ENCODE results near the gene ZBTB7B.

Gene ZBTB7B

DNA sequence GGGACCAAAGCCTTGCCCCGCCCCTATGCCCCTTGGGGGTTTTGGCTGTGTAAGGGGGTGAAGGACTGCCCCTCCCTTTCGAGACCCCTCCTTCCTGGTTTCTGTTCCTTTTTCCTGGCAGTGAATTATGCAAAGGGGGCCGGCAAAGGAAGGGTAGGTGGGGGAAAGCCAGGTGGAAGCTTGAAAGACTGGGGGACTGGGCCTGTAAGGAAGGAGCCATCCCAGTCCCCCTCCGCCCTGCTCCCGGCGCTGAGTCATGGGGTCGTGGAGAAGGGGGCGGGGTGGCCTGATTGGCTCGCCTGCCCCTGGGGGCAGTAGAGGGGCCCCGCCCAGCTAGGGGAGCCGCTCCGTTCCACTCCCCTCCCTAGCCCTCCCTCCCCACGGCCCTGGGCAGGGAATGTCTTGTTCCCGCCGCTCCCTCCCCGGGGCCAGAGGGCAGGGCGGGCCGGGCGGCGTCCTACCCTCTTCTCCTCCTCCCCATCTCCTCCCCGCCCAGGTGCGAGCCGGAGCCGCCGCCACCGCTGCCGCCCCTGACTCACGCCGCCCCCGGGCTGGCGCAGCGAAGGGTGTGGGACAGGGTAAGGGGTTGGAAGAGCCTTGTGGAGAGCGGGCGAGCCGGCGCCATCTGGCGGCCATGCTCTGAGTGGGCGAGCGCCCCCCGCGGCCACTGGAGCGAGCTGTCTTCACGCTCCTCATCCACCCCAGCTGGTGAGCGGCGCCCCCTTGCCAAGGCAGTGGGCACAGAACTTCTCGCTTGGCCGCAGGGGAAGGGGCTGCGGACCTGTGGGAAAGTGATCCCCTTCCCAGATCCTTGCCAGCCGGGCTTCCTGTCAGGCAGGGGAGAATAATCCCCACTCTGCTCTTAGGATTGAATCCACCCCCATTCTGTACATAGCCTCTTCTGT, 14.7 kb downstream of the ZBTB7B start:
- DNase-seq (ENCODE audit: low spot score), result peak; percentile 92

DNA sequence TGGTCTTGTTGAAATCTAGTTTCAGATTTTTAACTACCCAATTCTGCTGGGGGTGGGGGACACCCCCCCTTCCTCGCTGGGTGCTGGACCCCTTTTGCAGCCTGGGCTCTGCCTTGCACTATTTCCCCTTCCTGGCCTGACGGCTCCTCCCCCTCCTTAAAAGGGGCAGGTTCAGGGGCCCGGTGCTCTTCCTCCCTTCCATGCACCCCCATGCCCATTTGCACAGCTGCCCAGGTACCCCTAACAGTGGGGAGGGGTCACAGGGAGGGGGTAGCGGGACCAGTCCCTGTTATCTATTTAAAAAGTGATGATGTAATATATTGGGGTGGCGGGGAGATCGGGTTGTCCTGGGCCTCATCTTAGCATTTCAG, 15.3 kb downstream of the ZBTB7B start:
- no peak for DNase-seq (ENCODE audit: low spot score)

DNA sequence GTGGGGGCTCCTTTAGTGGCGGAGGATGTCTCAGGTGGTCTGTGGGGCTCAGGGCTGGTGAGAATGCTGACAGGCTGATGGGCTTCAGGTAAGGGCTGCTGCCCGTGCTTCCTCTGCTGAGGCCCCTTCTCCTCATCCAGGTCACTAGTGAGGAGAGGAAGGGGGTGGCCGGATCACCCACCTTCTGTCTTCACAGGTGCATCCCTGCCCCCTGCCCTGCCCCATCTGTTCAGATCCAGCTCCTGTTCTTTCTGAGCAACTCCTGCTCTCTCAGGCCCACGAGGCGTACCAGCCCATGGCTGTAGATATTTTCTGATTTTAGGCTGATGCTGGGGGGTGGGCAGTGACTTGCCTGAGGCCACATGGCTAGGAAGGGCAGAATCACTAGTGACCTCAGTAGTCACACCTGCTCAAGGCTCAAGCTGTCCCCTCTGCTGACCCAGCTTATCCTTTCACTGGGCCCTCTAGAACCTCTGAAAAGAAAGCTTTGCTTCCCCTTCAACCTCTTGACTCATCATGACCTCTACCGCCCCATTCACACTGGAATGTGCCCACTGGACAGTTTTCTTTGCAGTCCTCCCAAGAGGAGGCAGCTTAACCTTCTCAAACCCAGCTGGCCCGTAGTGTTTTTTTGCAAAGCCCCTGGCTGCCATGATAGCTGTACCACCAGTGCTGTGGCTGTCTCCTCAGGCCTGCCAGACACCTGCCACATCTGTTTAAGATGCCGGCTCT, 16.2 kb downstream of the ZBTB7B start:
- no peak for DNase-seq (ENCODE audit: low spot score)

DNA sequence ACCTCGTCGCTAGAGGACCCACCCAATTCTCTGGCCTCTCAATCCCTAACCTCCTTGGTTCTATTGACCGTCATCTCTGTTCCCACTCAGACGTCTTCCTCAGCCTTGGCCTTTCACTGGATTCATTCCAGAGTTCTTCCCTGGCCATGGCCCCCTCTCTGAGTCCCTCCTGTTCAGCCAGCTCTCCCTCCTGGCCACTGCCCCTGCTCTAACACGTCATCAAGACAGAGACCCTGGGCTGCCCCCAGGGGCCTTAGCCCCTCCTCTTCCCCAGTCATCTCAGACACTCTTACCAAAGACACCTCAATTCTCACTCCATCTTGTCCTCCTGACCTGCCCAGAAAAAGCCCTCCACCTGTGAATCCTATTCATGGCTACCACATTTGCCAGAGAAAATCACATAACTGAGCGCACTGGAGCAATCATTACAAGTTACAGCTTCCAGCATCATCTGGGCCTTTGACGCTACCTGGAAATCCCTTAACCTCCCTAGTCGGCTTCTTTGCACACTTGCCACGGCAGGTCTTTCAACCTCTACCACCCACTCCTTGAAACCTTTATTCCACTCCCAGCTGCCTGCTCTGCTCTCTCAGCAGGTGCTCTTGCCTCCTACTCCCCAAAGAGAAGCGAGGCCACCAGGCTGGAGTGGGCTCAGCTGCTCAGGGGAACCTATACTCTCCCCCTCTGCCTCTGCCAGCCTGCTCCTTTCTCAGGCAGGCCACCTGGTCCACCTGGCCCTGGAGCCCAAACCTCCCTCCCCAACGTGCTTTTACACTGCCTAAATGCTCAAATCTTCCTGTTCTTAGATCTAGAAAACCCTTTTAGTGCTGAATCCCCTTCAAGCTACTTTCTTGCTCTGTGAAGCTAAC, 17.0 kb downstream of the ZBTB7B start:
- no peak for DNase-seq (ENCODE audit: low spot score)

DNA sequence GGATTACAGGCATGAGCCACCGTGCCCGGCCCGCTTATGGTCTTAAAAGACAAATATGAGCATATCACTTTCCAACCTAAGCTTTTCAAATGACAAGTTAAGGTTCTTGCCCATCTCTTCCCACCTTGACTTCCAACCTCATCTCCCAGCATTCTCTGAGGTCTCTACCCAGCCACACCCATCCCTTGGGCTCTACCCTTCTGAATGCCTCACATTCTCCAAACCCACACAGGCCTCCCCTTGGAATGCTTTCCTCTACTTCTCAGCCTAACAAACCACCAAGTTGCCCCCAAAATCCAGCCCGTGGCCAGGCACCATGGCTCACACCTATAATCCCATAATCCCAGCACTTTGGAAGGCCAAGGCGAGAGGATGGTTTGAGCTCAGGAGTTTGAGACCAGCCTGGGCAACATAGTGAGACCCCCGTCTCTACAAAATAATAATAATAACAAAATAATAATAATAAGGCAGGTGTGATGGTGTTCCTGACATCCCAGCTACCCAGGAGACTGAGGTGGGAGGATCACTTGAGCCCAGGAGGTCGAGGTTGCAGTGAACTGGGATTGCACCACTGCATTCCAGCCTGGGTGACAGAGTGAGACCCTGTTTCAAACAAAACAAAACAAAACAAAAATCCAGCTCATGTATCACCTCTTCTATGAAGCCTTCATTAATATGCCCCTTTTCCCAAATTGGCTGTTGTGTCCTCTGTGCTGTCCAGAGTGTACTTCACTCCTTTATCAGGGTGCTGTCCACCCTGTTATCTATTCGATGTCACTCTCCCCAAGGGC, 19.7 kb downstream of the ZBTB7B start:
- no peak for DNase-seq (ENCODE audit: low spot score)

DNA sequence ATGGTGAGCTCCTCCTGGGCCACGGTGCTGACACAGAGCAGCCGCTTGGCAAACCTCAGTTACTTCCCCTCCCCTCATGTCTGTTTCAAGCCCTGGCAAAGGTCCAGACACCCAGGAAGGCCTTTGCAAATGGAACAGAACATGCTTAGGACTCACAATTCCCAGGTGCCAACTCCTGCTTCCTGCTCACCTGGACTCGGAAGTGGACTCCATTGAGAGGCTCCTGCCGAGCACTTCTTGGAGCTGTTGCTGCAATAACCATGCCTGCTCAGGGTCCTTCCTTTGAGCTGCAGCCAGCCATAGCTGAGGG, 20.3 kb downstream of the ZBTB7B start:
- no peak for DNase-seq (ENCODE audit: low spot score)

DNA sequence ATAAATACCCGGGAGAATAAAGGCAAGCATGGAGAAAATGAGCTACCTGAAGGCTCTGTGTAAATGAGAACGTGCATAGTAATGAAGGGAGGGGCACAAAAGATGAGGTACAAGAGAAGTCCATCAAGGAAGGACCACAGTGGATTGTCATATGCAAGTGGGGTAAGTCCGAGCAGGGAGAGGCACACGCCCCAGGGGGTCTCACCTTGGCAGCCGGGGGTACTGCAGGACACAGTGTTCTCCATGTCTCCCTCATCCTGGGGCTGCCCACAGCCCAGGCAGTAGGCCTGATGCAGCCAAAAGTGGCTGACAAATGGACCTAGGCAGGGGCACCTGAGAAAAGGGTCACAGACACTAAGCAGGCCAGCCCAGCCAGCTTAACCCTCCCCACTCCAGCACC, 21.0 kb downstream of the ZBTB7B start:
- no peak for DNase-seq (ENCODE audit: low spot score)

DNA sequence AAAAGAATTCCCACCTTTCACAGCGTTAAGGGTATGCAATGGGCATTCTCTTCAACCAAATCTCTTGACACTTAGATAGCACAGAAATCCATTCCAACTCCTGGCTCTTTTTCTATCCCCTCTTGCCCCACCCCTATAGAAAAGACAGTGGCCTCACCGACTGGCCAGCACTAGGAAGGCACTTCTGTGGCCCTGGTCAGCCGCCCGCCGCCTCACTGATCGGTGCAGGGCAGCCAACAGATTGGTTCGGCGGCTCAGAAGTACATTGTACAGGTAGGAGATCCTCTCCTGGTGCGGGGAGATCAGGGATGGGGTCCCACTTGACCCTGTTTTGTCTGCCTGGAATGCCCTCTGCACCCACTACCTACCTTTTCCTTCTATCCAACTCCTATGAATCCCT, 21.7 kb downstream of the ZBTB7B start:
- no peak for DNase-seq (ENCODE audit: low spot score)

DNA sequence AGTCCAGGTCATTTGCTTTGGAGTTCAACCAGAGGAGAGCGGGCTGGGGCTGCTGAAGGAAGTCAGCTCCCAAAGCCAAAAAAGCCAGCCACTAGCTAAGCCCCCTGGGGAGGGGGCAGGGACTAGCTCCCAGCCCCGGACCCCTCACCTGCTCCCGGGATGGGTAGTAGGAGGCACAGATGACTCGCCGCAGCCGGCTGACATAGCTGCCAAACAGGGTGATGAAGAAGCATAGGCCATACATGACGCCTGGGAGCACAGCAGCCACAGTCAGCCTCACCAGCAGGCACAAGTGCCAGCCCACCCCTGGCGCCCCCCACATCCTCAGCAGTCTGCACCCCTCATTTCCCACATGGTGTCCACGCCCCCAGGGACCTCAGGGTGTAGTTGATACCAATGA, 23.6 kb downstream of the ZBTB7B start:
- DNase-seq (ENCODE audit: low spot score), result no peak

DNA sequence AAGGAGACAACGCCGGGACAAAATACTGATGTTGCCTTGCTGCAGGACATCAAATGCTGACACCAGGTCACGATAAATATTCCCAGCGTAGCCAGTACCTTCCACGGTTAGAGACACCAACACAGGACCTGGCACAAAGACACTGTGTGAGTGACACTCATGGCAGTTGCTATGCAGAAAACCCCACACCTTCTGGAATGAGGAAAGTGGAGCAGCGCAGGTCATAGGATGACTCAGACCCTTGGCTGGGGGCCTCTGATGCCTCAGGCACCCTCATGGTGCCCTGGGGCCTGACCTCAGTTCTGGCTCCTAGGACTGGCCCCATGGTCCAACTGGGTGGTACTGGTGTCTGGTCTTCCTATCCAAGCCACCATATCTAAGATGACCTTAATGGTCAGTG, 24.0 kb downstream of the ZBTB7B start:
- DNase-seq (ENCODE audit: low spot score), result no peak

DNA sequence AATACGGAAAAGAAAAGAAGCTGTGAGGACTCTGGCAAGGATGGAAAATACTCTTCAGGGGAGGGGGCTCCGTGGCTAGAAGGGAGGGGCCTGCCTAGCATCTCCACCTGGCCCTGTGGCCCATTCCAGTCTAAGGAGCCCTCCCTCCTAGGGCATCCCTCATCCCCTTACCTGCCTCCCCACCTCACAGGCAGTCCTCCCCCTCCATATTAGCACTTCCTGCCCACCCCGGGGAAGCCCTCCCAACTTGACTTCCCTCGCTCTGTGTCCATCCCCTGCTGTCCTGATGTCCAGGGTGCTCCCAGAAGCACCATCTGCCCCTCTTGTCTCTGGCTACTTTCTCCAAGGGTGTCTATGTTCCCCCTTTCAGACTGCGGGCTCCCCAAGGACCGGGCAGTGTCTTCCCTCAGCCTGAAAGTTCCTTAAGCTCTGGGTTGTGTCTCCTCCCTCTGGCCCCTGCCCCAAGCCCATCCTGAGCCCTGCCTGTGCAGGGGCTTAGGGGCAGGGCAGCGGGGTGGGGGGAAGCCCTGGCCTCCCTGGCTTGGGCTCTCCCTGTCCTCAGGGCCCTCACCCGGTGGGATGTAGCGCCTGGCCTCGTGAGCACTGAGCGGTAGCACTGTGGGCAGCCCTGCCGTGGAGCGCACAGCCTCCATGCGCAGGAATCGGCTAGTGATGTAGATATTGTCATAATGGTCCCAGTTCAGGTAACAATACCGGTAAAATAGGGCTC, 27.1 kb downstream of the ZBTB7B start:
- DNase-seq (ENCODE audit: low spot score), result no peak

DNA sequence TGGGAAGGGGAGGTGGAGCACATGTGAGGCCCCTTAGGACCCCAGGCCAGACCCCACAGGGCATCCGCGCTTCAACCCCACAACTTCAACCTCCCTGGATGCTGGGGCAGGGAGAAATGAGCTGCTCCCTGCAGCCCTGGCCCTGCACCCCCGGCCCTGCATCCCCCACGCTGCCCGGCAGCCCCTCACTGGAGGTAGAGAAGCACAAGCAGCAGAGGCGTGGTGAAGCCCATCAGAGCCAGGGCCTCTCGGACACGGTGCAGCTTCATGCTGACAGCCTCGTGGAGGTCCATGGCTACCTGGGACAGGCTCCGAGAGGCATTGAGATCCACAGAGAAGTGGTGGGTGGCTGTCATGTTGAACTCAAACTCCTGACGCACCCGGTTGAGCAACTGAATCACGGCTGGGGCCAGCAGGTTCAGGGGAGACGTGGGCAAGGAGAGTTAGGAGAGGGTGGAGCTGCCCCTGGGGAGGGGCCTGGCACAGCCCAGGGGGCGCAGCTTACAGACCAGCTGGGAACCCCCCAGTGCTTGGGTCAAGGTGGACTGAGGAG, 27.7 kb downstream of the ZBTB7B start:
- no peak for DNase-seq (ENCODE audit: low spot score)

DNA sequence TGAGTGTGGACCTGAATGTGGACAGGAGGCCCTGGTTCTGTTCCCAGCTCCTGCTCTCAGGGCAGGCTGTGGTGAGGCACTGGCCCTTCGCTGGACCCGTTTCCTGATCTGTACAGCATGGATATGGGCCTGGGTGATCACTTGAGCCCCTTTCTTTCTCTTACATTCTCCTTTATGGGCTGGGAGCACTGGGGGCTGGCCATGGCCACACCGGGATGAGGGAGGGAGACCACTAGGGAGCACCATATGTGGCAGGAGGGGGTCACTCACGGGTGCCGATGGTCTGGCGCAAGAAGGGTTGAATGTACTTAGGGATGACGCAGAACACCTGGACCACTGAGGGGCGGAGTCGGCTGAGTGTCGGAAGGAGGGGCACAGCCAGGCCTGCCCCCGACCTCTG, 28.3 kb downstream of the ZBTB7B start:
- no peak for DNase-seq (ENCODE audit: low spot score)

DNA sequence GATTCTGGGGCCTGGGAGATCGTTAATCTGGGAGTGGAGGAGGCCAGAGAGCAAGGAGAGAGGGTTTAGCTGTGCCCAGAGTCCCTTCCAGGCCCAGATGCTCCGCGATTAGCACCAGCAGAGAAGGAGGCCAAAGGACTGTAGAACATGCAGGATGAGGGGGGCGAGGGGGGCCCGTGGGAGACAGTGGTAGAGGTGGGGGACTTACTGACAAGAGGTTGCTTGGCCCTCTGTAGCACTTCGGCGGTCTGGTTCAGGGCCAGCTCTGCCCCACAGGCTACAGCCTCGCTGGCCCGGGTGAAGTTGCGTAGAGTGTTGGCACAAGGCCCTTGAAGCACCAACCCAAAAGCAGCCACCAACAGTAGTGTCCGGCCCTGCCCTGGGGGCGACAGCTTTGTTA, 30.3 kb downstream of the ZBTB7B start:
- DNase-seq (ENCODE audit: low spot score), result no peak

DNA sequence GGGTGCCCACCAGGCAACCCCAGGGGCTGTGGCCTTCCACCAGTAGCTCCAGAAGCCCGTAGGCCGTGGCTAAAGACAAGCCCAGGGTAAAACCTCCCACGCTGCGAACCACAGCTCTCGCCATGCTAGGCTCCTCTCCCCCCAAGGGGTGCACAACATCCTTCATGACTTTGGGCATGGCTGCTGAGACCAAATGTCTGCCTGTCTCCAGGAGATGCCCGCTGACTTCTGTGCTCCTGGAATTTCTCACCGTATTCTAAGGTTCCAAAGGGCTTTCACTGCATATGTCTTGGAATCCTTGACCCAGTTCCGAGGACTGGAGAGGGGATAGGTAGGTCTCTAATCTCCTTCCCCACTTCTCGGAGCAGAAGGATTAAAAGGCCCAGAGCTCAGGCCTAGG, 30.9 kb downstream of the ZBTB7B start, which contains the start of the genes DCST1 and DCST2:
Gene DCST1, plus strand, starts transcription at position 301 of the 400 bp plus-strand sequence. CDS start 213 bp downstream, outside the sequence.
Gene DCST2, minus strand, starts transcription at position 258 of the 400 bp plus-strand sequence. Its CDS starts 80 bp downstream, at position 178.
- no peak for DNase-seq (ENCODE audit: low spot score)

DNA sequence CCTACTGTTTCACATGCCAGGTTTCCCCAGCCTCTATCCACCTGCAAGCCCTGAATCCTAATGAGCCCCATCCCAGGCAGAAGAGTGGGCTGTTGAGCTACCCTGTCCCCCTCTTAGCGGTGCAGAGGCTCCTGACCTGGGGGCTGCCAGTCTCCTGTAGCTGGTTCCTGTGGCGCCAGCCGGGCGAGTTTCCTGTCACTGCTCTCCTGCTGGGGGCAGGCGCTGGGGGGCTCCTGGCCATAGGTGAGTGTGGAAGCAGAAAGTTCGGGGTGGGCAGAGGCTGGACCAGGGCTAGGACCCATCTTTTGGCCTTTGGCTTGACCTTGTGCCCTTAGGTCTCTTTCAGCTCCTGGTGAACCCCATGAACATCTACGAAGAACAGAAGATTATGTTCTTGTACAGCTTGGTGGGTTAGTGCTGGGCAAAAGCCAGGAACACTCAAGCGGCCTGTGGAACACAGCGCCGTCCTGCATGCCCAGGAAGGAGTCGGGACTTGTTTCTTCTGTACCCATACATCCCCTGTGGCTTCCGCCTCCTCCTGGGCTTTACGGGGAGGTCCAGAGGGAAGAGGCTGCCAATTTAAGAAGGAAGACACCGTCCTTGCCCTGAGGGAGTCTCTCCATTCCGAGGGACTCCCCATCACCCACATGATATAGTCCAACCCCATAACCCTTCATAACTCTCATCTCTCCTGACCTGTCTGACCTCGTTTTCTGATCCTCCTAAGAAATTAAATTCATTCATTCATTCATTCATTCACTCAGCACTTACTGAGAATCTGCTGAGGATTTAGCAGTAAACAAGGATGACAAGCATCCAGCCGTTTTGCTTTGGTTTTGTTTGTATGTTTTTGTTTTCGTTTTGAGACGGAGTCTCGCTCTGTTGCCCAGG, 32.0 kb downstream of the ZBTB7B start:
- no peak for DNase-seq (ENCODE audit: low spot score)

DNA sequence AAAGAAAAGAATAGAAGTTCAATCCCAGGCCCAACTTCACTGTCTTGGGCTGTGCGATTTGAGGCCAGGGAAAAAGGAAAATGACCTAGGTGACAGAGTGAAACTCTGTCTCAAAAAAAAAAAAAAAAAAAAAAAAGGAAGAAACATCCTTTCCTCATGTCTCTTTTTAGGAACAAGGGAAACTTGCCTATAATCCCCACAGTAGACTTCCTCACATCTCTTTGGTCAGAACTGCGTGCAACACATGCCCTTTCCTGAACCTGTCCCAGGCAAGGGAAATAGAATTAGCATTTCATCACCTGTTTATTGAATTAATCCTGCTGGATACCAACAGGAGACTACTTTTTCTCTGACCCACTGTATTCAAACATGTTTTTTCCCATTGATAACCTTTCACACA, 33.3 kb downstream of the ZBTB7B start:
- no peak for DNase-seq (ENCODE audit: low spot score)

DNA sequence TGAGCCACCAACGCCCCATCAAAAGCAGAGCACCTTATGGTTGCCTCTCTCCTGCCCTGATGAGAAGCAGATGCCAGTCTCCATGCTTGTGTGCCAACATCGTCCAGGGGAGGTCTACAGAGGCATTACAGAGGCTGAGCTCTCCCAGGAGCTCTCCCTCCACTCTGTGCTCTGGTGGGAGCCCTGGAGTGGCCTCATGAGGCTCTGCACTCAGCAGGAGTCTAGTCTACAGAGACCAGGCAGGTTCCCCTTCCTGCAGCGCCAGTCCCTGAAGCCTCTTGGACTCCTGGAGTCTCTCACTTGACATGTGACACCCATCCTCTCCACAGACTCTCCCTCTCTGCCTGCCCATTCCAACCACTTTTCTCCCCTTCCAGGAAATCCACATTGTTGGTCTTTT, 34.4 kb downstream of the ZBTB7B start:
- DNase-seq (ENCODE audit: low spot score), result no peak

DNA sequence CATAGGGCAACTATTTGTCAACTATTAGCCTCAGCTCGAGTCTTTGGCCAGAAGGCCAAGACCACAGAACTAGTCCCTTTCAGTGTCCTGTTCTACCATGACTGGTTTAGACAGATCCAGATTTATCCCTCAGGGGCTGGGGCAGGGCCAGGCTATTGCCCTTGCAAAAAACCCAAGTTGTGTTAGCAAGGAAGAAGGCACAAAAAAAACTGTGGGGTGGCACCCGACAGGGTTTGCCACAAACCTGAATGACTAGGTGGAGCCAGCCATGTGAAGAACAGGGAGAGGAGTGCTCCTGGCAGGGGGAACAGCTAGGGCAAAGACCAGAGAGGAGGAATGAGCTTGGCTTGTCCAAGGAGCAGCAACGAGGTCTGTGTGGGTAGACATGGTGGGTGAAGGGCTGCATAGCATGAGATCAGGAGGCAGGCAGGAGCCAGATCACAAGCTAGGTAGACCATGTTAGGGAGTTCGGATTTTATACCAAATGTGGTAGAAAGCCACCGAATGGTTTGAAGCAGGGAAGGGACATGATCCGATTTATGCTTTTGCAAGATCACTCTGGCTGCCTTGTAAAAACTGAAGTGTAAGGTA, 35.3 kb downstream of the ZBTB7B start:
- no peak for DNase-seq (ENCODE audit: low spot score)
